H1 (cell line): ENCODE results near the gene AIG1. TPM values are rescaled to one million over a fixed set of nuclear protein-coding genes. Genes with fewer than 3 reads are reported as not detected.
"Not testable (repeated sequence)": the region's sequence is repeated elsewhere in the genome, so short reads cannot be mapped to it uniquely, and the experiment has no call there.

Experiments
- CTCF ChIA-PET: fragments of 300-600 bp; sonication (Branson Sonifier 250); formaldehyde crosslinking; loops from one replicate; lab custom pipeline; 2021; ENCODE audit not compliant: partially characterized antibody; lab: Charles Lee
- POLR2A ChIA-PET: fragments of 300-600 bp; sonication (Branson Sonifier 250); formaldehyde crosslinking; loops from one replicate; lab custom pipeline; 2021; ENCODE audit warnings: inconsistent platforms; ENCODE audit not compliant: partially characterized antibody; lab: Charles Lee
- DNase-seq, 2 experiments: peaks; one replicate each; pipeline versions ENCODE4 v3.0.0 to v3.0.0-alpha.2; 2010 to 2022; ENCODE audit warnings: low spot score in 2 of 2, low read depth in 1 of 2, mixed read lengths in 1 of 2
- FAIRE-seq: peaks from 2 replicates; lab custom pipeline; 2011; peaks lifted over from hg19 to GRCh38; lab: Jason Lieb, UNC
- H2AFZ ChIP-seq: 2 replicates; pipeline ENCODE4 v1.8.1; 2012; ENCODE audit warnings: low read length, inconsistent platforms
- H2AK5ac ChIP-seq: 2 replicates; pipeline ENCODE4 v1.6.1; 2013; ENCODE audit warnings: low read depth, low read length
- H2BK120ac ChIP-seq: replicated peaks from 2 replicates; pipeline ENCODE3; 2013; ENCODE audit warnings: low read depth, low read length, inconsistent platforms
- H2BK12ac ChIP-seq: 2 replicates; pipeline ENCODE4 v1.6.1; 2013; ENCODE audit warnings: low read depth, low read length
- H2BK15ac ChIP-seq: 2 replicates; pipeline ENCODE4 v1.6.1; 2013; ENCODE audit warnings: low read length
- H2BK20ac ChIP-seq: 2 replicates; pipeline ENCODE4 v1.6.1; 2013; ENCODE audit warnings: low read length
- H2BK5ac ChIP-seq: 2 replicates; pipeline ENCODE4 v1.6.1; 2013; ENCODE audit warnings: low read depth, low read length
- H3K14ac ChIP-seq: 2 replicates; pipeline ENCODE4 v1.6.1; 2013; ENCODE audit warnings: inconsistent platforms; ENCODE audit not compliant: insufficient read length
- H3K18ac ChIP-seq: 2 replicates; pipeline ENCODE4 v1.6.1; 2013; ENCODE audit warnings: low read length; ENCODE audit errors: extremely low read depth
- H3K23ac ChIP-seq: 2 replicates; pipeline ENCODE4 v1.6.1; 2013; ENCODE audit warnings: inconsistent platforms; ENCODE audit not compliant: insufficient read length
- H3K23me2 ChIP-seq: 2 replicates; pipeline ENCODE4 v1.6.1; 2013; ENCODE audit warnings: low read depth, low read length
- H3K27ac ChIP-seq: 2 replicates; pipeline ENCODE4 v1.6.1; 2011; ENCODE audit warnings: low read depth, low read length, inconsistent platforms
- H3K27me3 ChIP-seq, 4 experiments: replicated peaks in 1 of 4; 1 replicate in 1 of 4; 2 replicates in 3 of 4; pipeline versions ENCODE4 v1.6.1 to v1.8.1; 2011 to 2013; ENCODE audit warnings: low read length in 3 of 4, mild to moderate bottlenecking in 3 of 4, inconsistent platforms in 2 of 4, mixed read lengths in 2 of 4, moderate library complexity in 1 of 4; ENCODE audit not compliant: control insufficient read depth in 3 of 4, insufficient read depth in 3 of 4; ENCODE audit errors: extremely low read depth in 1 of 4
- H3K36me3 ChIP-seq, 4 experiments: 2 replicates each; pipeline versions ENCODE4 v1.6.1 to v1.8.1; 2011 to 2013; ENCODE audit warnings: mild to moderate bottlenecking in 4 of 4, low read length in 3 of 4, moderate library complexity in 2 of 4, control low read depth in 1 of 4, inconsistent platforms in 1 of 4; ENCODE audit not compliant: insufficient read depth in 4 of 4, control insufficient read depth in 2 of 4
- H3K4ac ChIP-seq: replicated peaks from 2 replicates; pipeline ENCODE3; 2013; ENCODE audit warnings: low read length, low read depth, mixed read lengths, inconsistent platforms; ENCODE audit not compliant: insufficient read length
- H3K4me1 ChIP-seq, 4 experiments: replicated peaks in 1 of 4; 1 replicate in 1 of 4; 2 replicates in 3 of 4; pipeline versions ENCODE4 v1.6.1 to v1.8.1; 2011 to 2013; ENCODE audit warnings: low read length in 3 of 4, inconsistent platforms in 2 of 4, mixed read lengths in 1 of 4; ENCODE audit not compliant: insufficient read depth in 4 of 4, control insufficient read depth in 3 of 4
- H3K4me2 ChIP-seq, 2 experiments: 2 replicates each; pipeline versions ENCODE4 v1.6.1 to v1.8.1; 2011 to 2013; ENCODE audit warnings: low read depth in 2 of 2, low read length in 2 of 2, control low read depth in 1 of 2, inconsistent platforms in 1 of 2, mild to moderate bottlenecking in 1 of 2; ENCODE audit not compliant: insufficient read depth in 1 of 2
- H3K4me3 ChIP-seq, 4 experiments: fragments of 200-600, 300-600 bp in 1 of 4; sonication (generic), shearing (Covaris generic), sonication (Bioruptor Twin) in 1 of 4; 2 replicates each; pipeline versions ENCODE4 v1.5.1 to v1.8.1; 2011 to 2016; ENCODE audit warnings: low read length in 4 of 4, low read depth in 3 of 4, control low read depth in 2 of 4, inconsistent platforms in 2 of 4, mild to moderate bottlenecking in 2 of 4, mixed read lengths in 1 of 4, moderate library complexity in 1 of 4; ENCODE audit not compliant: insufficient read depth in 2 of 4; ENCODE audit errors: extremely low read depth in 1 of 4
- H3K56ac ChIP-seq: replicated peaks from 2 replicates; pipeline ENCODE3; 2013; ENCODE audit warnings: low read depth, mild to moderate bottlenecking, mixed read lengths, low read length, inconsistent platforms; ENCODE audit not compliant: insufficient read length
- H3K79me1 ChIP-seq: 2 replicates; pipeline ENCODE4 v1.6.1; 2013; ENCODE audit warnings: low read depth, low read length, control low read depth
- H3K79me2 ChIP-seq, 2 experiments: 2 replicates each; pipeline versions ENCODE4 v1.6.1 to v1.8.1; 2012 to 2013; ENCODE audit warnings: low read length in 2 of 2, mild to moderate bottlenecking in 2 of 2, inconsistent platforms in 1 of 2; ENCODE audit not compliant: insufficient read depth in 2 of 2, control insufficient read depth in 1 of 2
- H3K9ac ChIP-seq, 4 experiments: replicated peaks in 1 of 4; 1 replicate in 1 of 4; 2 replicates in 3 of 4; pipeline versions ENCODE4 v1.6.1 to v1.8.1; 2011 to 2013; ENCODE audit warnings: low read depth in 3 of 4, low read length in 3 of 4, control low read depth in 2 of 4, mild to moderate bottlenecking in 2 of 4, moderate library complexity in 2 of 4, inconsistent platforms in 1 of 4; ENCODE audit errors: extremely low read depth in 1 of 4
- H3K9me3 ChIP-seq, 2 experiments: 2 replicates each; pipeline versions ENCODE4 v1.6.1 to v1.8.1; 2012 to 2013; ENCODE audit warnings: mild to moderate bottlenecking in 2 of 2, moderate library complexity in 2 of 2, control low read depth in 1 of 2, inconsistent platforms in 1 of 2, low read depth in 1 of 2, low read length in 1 of 2, mixed read lengths in 1 of 2; ENCODE audit not compliant: insufficient read depth in 2 of 2
- H4K20me1 ChIP-seq, 2 experiments: replicated peaks in 1 of 2; 2 replicates each; pipeline versions ENCODE3 to v1.8.1; 2011 to 2013; ENCODE audit warnings: inconsistent platforms in 2 of 2, low read length in 2 of 2, mild to moderate bottlenecking in 1 of 2; ENCODE audit not compliant: insufficient read depth in 2 of 2, control insufficient read depth in 1 of 2
- H4K5ac ChIP-seq: 2 replicates; pipeline ENCODE4 v1.6.1; 2013; ENCODE audit warnings: low read length, low read depth, mixed read lengths, inconsistent platforms; ENCODE audit not compliant: insufficient read length
- H4K8ac ChIP-seq: 2 replicates; pipeline ENCODE4 v1.8.0; 2013; ENCODE audit warnings: mild to moderate bottlenecking, moderate library complexity, low read length, inconsistent platforms; ENCODE audit not compliant: insufficient read depth; ENCODE audit errors: extremely low read depth
- H4K91ac ChIP-seq: replicated peaks from 2 replicates; pipeline ENCODE3; 2013; ENCODE audit warnings: low read length, mixed read lengths, inconsistent platforms; ENCODE audit not compliant: insufficient read length
- WGBS, 2 experiments: shearing (Covaris generic) in 1 of 2; methylation state at CpG; one replicate each; pipeline versions ENCODE4 v1.1.6 to v1.1.7; 2013 to 2015; ENCODE audit warnings: low lambda C conversion rate in 2 of 2, mixed read lengths in 2 of 2, inconsistent platforms in 1 of 2, low coverage in 1 of 2, missing lambda C conversion rate in 1 of 2; ENCODE audit not compliant: insufficient replicate concordance in 2 of 2, insufficient coverage in 1 of 2, insufficient read length in 1 of 2; ENCODE audit errors: extremely low coverage in 1 of 2, missing lambda C conversion rate in 1 of 2; 5-methylcytosine and 5-hydroxymethylcytosine counted together
- polyA plus RNA-seq, 7 experiments: library from polyadenylated mRNA; depleted of rRNA in 3 of 7; stranded (reverse) in 5 of 7; unstranded in 2 of 7; fragments of >200 nt in 5 of 7; fragments of 200-250 nt in 2 of 7; gene quantifications; 1 replicate in 5 of 7; 2 replicates in 1 of 7; 4 replicates in 1 of 7; pipeline versions ENCODE4 v1.2.1 to v1.2.3, GENCODE V29; 2011 to 2013; ENCODE audit warnings: missing spikeins in 2 of 7, mixed read lengths in 2 of 7
- total RNA-seq: library from RNA; stranded (reverse); fragmentation: NEBNext Ultra II Directional; extraction: Animal tissue kit (Norgen Biotek cat#: 25700); gene quantifications from 2 replicates; pipeline ENCODE4 v1.2.1, GENCODE V29; 2021

AIG1 gene
- total and polyA plus RNA-seq, 2 of the 8 experiments (the other 6 are each of a cell fraction or from before 2014, with no cell fraction given): 56.6 to 58.4 TPM

DNA sequence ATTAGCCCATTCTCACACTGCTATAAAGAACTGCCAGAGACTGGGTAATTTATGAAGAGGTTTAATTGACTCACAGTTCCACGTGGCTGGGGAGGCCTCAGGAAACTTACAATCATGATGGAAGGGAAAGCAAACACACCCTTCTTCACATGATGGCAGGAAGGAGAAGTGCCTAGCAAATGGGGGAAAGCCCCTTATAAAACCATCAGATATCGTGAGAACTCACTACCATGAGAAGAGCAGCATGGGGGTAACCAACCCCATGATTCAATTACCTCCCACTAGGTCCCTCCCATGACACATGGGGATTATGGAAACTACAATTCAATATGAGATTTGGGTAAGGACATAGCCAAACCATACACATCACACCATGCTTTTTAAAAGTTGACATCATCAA, 39.8 kb upstream of the AIG1 start:
- H3K4me2 ChIP-seq, H3K36me3 ChIP-seq, H4K5ac ChIP-seq, H3K9ac ChIP-seq, H2AFZ ChIP-seq, H3K4me3 ChIP-seq, H3K27me3 ChIP-seq, H3K79me1 ChIP-seq, H2BK20ac ChIP-seq, POLR2A ChIA-PET, H3K23me2 ChIP-seq, H3K18ac ChIP-seq, FAIRE-seq, DNase-seq, H3K9me3 ChIP-seq, H2BK5ac ChIP-seq, H3K56ac ChIP-seq, H3K4me1 ChIP-seq, H3K4ac ChIP-seq, H2BK15ac ChIP-seq, H3K79me2 ChIP-seq, H2AK5ac ChIP-seq, H4K20me1 ChIP-seq, H3K14ac ChIP-seq, CTCF ChIA-PET, H2BK120ac ChIP-seq, H3K23ac ChIP-seq, H3K27ac ChIP-seq, H2BK12ac ChIP-seq, H4K91ac ChIP-seq, H4K8ac ChIP-seq: not testable (repeated sequence)
- WGBS, 2 experiments: 94% methylated on average over 2 of the region's 2 CpGs; no CpG with 5 or more reads in 1 of the 2 experiments
